DND-41 (cell line): ENCODE results near the gene STK32B.

Experiments
- EZH2 ChIP-seq: IDR thresholded peaks from 3 replicates; pipeline ENCODE4 v1.6.1; 2012; ENCODE audit warnings: borderline replicate concordance, low read depth, mild to moderate bottlenecking, moderate library complexity, low read length, inconsistent platforms; ENCODE audit not compliant: severe bottlenecking
- TF ChIP-seq, protein P1 (sequence below): IDR thresholded peaks from 2 replicates; pipeline ENCODE4 v1.5.1; 2012; ENCODE audit warnings: borderline replicate concordance, low read length, moderate library complexity, mild to moderate bottlenecking; ENCODE audit not compliant: poor library complexity, severe bottlenecking; ENCODE audit errors: extremely low read depth

DNA sequence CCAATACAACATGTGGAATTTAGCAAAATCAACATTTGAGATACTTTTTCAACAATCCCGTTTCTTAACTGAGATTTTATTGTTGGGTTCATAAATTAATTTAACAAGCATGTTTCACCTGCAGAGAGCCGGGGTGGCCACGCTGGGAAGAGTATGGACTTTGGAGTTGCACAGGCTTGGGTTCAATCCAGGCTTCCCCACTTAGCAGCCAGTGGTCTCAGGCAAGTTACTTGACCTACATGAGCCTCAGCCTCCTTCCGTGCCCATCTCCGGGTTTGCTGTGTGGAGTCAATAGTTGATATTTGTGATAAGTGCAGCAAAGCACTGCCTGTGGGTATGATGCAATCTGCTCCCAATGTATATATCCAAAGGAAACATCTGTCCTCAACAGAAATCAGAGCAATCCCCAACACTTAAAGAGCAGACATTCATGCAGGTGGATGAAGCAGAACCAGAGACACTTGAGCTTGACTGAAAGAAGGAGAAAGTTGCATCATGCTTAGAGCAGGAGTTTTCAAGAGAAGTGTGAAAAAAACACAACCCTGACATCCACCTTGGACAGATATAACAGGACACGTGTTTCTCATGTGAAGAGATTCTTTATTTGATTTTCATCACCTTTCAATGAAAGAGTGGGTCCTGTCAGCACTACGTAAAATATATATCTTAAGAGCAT, 37.1 kb upstream of the STK32B start:
- TF ChIP-seq, protein P1, sequence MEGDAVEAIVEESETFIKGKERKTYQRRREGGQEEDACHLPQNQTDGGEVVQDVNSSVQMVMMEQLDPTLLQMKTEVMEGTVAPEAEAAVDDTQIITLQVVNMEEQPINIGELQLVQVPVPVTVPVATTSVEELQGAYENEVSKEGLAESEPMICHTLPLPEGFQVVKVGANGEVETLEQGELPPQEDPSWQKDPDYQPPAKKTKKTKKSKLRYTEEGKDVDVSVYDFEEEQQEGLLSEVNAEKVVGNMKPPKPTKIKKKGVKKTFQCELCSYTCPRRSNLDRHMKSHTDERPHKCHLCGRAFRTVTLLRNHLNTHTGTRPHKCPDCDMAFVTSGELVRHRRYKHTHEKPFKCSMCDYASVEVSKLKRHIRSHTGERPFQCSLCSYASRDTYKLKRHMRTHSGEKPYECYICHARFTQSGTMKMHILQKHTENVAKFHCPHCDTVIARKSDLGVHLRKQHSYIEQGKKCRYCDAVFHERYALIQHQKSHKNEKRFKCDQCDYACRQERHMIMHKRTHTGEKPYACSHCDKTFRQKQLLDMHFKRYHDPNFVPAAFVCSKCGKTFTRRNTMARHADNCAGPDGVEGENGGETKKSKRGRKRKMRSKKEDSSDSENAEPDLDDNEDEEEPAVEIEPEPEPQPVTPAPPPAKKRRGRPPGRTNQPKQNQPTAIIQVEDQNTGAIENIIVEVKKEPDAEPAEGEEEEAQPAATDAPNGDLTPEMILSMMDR: no peak
- TF ChIP-seq EZH2: no peak
